IPS-11a (cell line): Measurements from ENCODE around the gene CCDC197.

Source experiments
- H3K4me3 ChIP-seq: one replicate; pipeline ENCODE4 v1.5.1; 2013; ENCODE audit warnings: low read depth, low read length, control low read depth

CCDC197 gene

DNA sequence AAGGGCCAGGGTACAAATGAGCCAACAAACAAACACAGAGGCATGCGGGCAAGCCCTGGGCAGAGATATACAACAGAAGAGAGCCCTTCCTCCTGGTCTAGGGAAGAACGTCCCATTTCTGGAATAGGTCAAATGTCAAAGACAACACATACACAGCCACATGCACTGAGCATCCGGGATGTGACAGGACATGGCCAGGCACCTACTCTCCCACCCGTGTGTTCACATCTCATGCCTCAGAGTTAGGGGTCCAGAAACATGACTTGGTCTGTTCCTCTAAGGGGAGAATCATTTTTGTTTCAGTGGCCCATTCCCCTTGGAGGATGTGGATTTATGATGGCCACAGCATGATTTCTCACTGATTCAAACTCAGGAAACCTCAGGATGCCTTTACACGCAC, 19.9 kb upstream of the CCDC197 start:
- no peak overlapping the region for H3K4me3 ChIP-seq

DNA sequence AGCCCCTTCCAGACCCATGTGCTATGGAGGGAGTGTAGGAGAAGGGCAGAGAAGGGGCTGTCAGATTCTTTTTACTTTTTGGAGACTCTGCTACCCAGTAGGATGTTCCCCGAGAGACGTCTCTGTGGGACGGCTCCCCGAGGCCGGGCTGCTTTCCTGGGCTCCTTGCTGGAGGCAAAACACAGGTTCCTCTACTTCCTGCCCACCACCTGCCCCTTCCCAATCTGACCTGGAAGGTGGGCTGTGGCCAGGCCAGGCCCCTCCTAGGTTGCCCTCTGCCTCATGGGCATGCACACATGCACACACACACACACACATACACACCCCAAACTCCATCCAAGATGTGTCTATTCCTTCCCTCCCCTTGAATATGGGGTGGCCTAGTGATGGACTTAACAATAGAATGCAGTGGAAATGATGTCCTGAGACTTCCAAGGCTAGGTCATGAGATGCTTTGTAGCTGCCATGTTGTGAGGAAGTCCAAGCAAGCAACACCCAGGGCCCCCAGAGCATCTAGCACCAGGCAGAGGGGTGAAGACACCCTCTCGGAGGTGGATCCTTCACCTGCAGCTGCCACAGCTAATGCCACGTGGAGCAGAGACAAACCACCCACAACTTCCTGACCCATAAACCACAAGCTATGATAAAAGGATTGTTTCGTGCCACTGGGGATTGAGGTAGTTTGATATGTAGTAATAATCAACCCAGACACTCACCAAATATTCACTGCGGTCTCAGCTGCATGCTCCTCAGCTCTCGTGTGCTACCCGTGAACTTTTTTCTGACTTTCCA, 19.1 kb upstream of the CCDC197 start:
- H3K4me3 ChIP-seq: no peak overlapping the region

- H3K4me3 ChIP-seq: no peak overlapping the region
These were observed 18.4 kb upstream of the CCDC197 start for GRCh38 chr14:93978735-93979134.

DNA sequence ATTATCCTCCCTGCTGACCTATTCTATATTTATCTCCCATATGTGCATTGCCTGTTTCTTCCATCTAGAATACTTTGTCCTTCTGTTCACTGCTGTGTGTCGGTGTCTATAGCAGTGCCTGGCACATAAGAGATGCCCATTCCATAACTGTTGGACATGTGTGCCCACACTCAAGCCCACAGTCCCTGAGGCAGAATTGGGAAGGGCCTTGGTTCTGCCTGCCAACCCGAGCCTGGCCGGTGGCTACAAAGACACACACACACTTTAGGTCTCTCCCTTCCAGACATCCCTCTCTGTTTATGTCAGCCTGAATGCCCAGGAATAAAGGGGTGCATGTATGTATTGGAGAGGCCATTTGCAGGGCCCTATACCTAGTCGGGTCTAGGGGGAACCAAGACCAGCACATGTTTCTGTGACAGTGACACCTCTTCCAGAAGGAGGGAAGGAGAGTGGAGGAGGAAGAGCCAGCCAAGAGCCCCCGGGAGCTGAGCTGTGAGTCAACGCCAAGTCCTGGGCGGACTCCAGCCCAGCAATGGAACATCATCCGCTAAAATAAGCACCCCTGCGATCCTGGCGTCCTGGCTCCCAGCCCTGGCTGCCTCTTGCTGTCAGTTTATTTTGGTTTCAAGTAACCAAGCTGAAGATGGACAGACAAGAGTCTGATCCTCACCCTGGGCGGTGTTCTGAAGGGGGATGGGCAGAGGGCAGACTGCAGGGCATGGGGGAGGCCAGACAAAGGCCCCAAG, 16.5 kb upstream of the CCDC197 start:
- no peak overlapping the region for H3K4me3 ChIP-seq

- no peak overlapping the region for H3K4me3 ChIP-seq
These were observed 15.5 kb upstream of the CCDC197 start for GRCh38 chr14:93981316-93982229.

GRCh38 chr14:93982230-93983007, 14.7 kb upstream of the CCDC197 start:
- H3K4me3 ChIP-seq: no peak overlapping the region

GRCh38 chr14:93984070-93984469, 13.0 kb upstream of the CCDC197 start:
- H3K4me3 ChIP-seq: no peak overlapping the region

DNA sequence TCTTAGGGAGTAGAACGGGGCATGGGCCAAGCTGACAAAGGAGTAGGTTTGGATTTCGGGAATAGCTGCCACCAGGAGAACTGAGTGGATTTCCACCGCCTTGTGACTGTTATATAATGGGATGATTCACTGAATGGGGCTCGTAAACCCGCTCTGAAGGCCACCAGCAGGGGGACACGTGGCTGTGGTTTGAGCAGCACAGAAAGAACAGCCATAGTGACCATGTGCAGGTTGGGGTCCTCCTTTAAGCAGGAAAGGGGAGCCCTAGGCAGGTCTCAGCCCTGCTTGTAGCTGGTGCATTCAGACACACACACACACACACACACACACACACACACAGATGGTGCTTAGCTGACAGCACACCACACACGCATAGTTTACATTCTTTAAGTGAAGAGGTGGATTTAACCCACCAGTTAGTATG, 12.1 kb upstream of the CCDC197 start:
- H3K4me3 ChIP-seq: no peak overlapping the region

DNA sequence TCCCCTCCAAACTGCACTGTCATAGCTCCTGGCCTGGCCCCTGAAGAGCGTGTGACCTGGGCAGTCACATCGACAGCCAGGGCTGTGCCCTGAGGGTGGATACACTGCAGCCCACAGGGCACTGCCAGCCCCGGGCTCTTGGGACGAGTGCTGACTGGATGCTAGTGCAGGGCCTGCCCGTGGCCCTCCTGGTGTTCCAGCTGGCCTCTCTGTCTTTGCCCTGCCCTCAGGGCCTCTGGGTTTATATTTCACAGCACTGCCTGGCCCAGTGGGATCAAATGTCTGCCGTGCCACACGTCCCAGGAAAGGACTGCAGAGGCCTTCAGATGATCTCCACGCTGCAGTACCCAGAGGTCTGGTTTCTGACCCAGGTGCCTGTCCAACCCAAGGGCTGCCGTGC, 10.1 kb upstream of the CCDC197 start:
- no peak overlapping the region for H3K4me3 ChIP-seq

GRCh38 chr14:93987376-93987775, 9.7 kb upstream of the CCDC197 start:
- H3K4me3 ChIP-seq: no peak overlapping the region

- no peak overlapping the region for H3K4me3 ChIP-seq
These were observed 9.2 kb upstream of the CCDC197 start for GRCh38 chr14:93987815-93988476.

- H3K4me3 ChIP-seq: no peak overlapping the region
These were observed 7.2 kb upstream of the CCDC197 start for GRCh38 chr14:93989939-93990338.

- H3K4me3 ChIP-seq: no peak overlapping the region
These were observed 5.9 kb upstream of the CCDC197 start for GRCh38 chr14:93991212-93991611.

DNA sequence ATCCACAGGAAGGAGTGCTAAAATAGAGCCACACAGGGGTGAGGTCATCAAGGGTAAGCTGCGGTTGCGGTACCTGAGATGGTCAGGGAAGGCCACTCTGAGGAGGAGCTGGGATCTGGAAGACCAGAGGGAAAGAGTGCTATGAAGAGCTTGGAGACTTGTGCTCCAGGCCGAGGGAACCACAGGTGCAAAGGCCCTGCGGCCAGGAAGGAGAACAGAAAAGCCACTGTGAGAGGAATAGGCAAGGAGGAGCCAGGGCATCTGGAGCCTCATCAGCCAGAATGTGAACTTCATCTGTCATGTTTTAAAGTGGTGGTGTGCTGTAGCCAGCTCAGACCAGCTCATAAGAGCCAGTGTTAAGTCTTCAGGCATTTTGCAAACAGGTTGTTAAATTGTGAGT, 5.5 kb upstream of the CCDC197 start:
- no peak overlapping the region for H3K4me3 ChIP-seq

- no peak overlapping the region for H3K4me3 ChIP-seq
These were observed 3.7 kb upstream of the CCDC197 start for GRCh38 chr14:93993382-93993781.

DNA sequence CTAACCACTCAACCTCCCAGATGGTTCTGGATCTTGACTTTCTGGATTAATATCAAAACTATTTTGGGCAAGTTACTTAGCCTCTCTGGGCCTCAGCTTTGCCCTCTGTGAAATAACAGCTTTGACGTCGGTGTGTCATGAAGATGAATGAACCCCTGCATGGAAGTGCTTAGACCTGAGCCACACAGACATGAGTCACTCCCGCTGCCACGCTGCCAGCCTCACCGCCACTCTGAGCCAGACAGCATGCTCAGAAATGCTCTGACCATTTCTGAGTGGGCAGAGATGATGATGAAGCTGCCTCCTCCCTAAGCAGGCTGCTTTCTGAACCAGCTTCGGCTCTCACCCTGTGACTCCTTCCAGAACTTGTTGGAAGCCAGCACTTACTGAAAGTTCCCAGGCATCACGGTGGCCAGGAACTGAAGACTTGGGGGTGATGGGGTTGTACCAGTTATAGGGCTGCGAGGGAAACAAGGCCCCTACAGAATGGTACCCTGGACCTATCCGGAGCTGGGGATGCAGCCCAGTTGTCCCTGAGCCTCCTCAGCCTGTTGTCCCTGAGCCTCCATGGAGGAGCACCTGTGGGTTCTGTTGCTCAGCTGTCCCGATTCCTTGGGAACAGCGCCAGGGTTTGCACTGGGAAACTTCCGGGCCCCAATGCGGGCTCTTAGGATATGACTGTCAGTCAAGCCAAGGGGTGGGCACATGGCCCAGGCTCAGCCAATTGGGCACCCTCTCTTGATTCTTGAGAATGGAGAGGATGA, 2.0 kb upstream of the CCDC197 start:
- H3K4me3 ChIP-seq: no peak overlapping the region

DNA sequence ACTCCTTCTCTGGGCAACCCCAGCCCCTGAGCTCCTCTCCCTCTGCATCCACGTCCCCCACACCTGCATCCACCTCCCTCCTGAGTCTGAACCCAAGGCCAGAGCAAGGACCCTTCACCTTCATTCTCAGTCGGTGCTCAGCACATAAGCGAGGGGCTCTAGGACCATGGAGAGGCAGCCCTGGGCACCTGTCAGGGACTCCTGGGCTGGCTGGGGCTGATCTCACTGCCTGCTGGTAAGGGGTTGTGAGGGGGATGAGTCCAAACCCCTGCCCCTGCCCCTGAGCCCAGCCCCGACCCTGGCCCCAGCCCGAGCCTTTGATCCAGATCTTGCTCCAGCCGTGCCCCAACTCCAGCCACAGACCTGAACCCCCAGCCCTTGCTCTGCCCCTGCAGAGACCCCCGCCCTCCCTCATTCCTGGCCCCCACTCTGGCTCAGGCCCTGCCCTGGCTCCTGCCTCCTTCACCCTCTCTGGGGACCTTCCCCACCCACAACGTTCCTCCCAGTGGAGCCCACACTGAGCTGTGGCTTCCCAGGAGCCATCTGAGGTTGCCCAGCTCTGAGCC, 888 bp upstream of the CCDC197 start:
- no peak overlapping the region for H3K4me3 ChIP-seq

DNA sequence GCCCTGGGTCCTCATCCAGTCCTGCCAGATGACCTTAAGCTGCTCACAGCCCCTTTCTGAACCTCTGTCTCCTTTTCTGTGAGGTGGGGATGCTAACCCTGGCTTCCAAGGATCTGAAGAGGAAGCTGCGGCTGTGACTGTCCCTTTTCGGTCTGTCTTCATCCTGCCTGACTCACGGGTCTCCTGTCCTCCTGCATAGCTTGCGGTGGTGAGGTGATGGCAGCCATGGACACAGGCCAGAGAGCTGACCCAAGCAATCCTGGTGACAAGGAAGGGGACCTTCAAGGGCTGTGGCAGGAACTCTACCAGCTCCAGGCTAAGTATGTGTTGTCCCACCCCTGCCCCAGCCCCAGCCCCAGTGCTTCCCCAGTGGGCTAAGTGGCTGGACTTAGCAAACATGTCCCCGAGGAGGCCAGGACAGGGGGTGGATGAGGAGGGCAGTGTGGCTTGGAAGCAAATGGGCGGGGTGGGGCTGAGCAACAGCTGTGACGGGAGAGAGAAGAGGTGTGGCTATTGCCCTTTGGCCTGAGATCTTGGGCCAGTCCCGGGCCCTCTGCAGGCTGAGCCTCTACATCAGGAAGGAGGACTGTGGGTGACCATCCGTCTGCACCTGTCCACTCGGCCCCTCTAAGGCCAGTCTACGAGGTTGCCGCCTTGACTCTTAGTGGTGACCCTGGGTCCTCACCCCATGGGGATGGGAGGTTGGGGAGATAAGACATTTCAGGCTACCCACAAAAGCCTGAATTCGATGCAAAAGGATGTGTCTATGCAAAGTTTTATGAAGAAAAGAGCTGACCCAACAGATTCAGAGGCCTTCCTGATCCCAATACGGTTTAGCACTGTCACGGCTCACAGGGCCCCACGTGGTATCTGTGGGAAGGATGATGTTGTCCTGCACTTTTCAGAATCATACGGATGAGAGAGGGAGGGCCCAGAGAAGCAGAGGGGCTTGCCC, 1.1 kb downstream of the CCDC197 start:
- no peak overlapping the region for H3K4me3 ChIP-seq
